Kidney (tissue), 14 donors: ENCODE results near the gene CCDC57. TPM values are rescaled to one million over a fixed set of nuclear protein-coding genes. Genes with fewer than 3 reads are reported as not detected.

Source experiments
- DNase-seq, 5 donors: peaks; one replicate each; pipeline ENCODE4 v3.0.0-alpha.2; 2013 to 2020
- FAIRE-seq: peaks from 2 replicates; lab custom pipeline; 2012; peaks lifted over from hg19 to GRCh38; lab: Jason Lieb, UNC
- H3K27ac ChIP-seq, 2 donors: one replicate each; pipeline ENCODE4 v1.7.0; 2013; ENCODE audit warnings: low read depth in 2 of 2, low read length in 2 of 2, inconsistent platforms in 1 of 2
- H3K27me3 ChIP-seq: one replicate; pipeline ENCODE4 v1.7.1; 2013; ENCODE audit warnings: low read length, inconsistent platforms; ENCODE audit not compliant: control insufficient read depth, insufficient read depth
- H3K36me3 ChIP-seq, 3 donors: one replicate each; pipeline versions ENCODE4 v1.7.0 to v1.7.1; 2013; ENCODE audit warnings: low read length in 3 of 3, control low read depth in 1 of 3, inconsistent platforms in 1 of 3; ENCODE audit not compliant: insufficient read depth in 3 of 3, control insufficient read depth in 2 of 3
- H3K4me1 ChIP-seq, 3 donors: one replicate each; pipeline versions ENCODE4 v1.7.0 to v1.7.1; 2013; ENCODE audit warnings: low read length in 3 of 3, inconsistent platforms in 1 of 3, low read depth in 1 of 3; ENCODE audit not compliant: control insufficient read depth in 2 of 3, insufficient read depth in 2 of 3
- H3K4me3 ChIP-seq, 3 donors: one replicate each; pipeline versions ENCODE4 v1.7.0 to v1.8.1; 2013; ENCODE audit warnings: low read length in 3 of 3, control low read depth in 1 of 3, inconsistent platforms in 1 of 3
- H3K9ac ChIP-seq, 3 donors: one replicate each; pipeline versions ENCODE4 v1.7.0 to v1.7.1; 2013; ENCODE audit warnings: low read length in 3 of 3, control low read depth in 1 of 3, inconsistent platforms in 1 of 3
- H3K9me3 ChIP-seq, 3 donors: one replicate each; pipeline versions ENCODE4 v1.7.0 to v1.7.1; 2013; ENCODE audit warnings: low read length in 3 of 3, control low read depth in 1 of 3, inconsistent platforms in 1 of 3; ENCODE audit not compliant: control insufficient read depth in 2 of 3, insufficient read depth in 1 of 3
- intact Hi-C: fragments of 100-400 bp; cut with DNase I; formaldehyde crosslinking; loops from one replicate; pipeline ENCODE4 v1.11.1; 2022
- polyA plus RNA-seq: library from polyadenylated mRNA; stranded (reverse); fragments of 350-450 nt; fragmentation: Illumina TruSeq; extraction: RNeasy Lipid Tissue Mini Kit (QIAGEN cat#74804); gene quantifications from one replicate; pipeline ENCODE4 v1.2.3, GENCODE V29; 2014; ENCODE audit warnings: low read depth, low replicate concordance; ENCODE audit not compliant: insufficient read depth
- total RNA-seq: library from RNA; stranded (reverse); fragmentation: NEBNext Ultra II Directional; extraction: Animal tissue kit (Norgen Biotek cat#: 25700); gene quantifications from one replicate; pipeline ENCODE4 v1.2.1, GENCODE V29; 2021
- TF ChIP-seq, protein P1 (sequence below): IDR thresholded peaks from 3 replicates; pipeline ENCODE4 v1.5.1; 2012; ENCODE audit warnings: mild to moderate bottlenecking, moderate library complexity, borderline replicate concordance; ENCODE audit not compliant: insufficient read depth; ENCODE audit errors: extremely low read depth
- donor health status: control.
- donor health status: control.
- donor health status: control.
- donor health status: control.
- donor health status: control.
- donor health status: DM: yes; HTN: yes; CAD: no.
- donor health status: Normal renal cell carcinoma (clear cell type).

The CCDC57 gene
- total and polyA plus RNA-seq, 2 donors from 2014 or later, result 46.7 to 79.4 TPM

GRCh38 chr17:82081546-82081945, 131.1 kb downstream of the CCDC57 start:
- no peaks in the 10 kb centered on the region for H3K9me3 ChIP-seq
- TF ChIP-seq, protein P1, sequence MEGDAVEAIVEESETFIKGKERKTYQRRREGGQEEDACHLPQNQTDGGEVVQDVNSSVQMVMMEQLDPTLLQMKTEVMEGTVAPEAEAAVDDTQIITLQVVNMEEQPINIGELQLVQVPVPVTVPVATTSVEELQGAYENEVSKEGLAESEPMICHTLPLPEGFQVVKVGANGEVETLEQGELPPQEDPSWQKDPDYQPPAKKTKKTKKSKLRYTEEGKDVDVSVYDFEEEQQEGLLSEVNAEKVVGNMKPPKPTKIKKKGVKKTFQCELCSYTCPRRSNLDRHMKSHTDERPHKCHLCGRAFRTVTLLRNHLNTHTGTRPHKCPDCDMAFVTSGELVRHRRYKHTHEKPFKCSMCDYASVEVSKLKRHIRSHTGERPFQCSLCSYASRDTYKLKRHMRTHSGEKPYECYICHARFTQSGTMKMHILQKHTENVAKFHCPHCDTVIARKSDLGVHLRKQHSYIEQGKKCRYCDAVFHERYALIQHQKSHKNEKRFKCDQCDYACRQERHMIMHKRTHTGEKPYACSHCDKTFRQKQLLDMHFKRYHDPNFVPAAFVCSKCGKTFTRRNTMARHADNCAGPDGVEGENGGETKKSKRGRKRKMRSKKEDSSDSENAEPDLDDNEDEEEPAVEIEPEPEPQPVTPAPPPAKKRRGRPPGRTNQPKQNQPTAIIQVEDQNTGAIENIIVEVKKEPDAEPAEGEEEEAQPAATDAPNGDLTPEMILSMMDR, result no peak
- H3K4me1 ChIP-seq, result no peaks in the 10 kb centered on the region
- DNase-seq (no peak), FAIRE-seq (no peak)
- no peak overlapping the region for H3K9ac ChIP-seq
- intact Hi-C loops, result no loop called here
- peaks cover 0 to 11% (median 2%) of the 10 kb centered on the region in 3 donors for H3K36me3 ChIP-seq
- H3K4me3 ChIP-seq, result no peak overlapping the region
- H3K27me3 ChIP-seq, result no peaks in the 10 kb centered on the region
- H3K27ac ChIP-seq, result no peak overlapping the region

- TF ChIP-seq, protein P1, result no peak
- no peak for FAIRE-seq
- DNase-seq, result no peak
- no peaks in the 10 kb centered on the region for H3K4me1 ChIP-seq
- H3K9me3 ChIP-seq, result no peaks in the 10 kb centered on the region
- no peaks in the 10 kb centered on the region for H3K27me3 ChIP-seq
- no peak overlapping the region for H3K9ac ChIP-seq
- H3K27ac ChIP-seq, result no peak overlapping the region
- intact Hi-C loops, result no loop called here
- no peak overlapping the region for H3K4me3 ChIP-seq
- H3K36me3 ChIP-seq, result peaks cover 0 to 11% (median 2%) of the 10 kb centered on the region in 3 donors
These were observed 131.7 kb downstream of the CCDC57 start for GRCh38 chr17:82080789-82081464.

DNA sequence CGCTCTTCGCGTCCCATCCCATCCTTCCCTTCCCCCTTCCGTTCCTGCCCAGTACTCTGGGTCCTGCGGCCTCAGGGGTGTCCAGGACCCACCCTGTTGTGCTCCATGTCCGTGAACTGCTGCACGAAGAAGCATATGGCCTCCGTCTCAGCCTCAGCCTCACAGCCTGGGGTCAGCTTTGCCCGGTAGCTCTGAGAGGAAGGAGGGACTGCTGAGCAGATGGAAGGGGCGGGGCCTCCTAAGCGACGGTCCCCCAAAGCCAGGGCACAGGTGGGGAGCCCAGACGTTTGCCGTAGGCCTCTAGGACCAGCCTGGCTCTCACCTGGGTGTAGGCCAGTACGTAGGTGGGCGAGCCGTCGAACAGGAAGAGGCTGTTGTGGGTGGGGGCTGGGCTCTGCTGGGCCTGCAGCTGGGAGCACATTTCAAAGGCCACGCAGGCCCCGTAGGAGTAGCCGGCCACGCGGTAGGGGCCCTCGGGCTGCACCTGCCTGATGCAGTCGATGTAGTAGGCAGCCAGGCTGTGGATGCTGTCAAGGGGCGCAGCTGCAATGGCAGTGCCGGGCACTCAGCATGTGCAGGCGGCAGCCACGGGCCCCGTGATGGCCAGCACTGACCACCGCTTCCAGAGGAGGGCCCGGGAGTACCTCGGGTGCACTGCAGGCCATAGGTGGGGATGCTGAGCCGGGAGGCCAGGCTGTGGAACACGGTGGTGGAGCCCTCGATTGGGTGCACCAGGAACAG, 132.4 kb downstream of the CCDC57 start:
- TF ChIP-seq, protein P1, result no peak
- Histone ChIP-seq H3K4me3 (no peak overlapping the region), H3K9ac (no peak overlapping the region), H3K27me3 (no peaks in the 10 kb centered on the region), H3K36me3 (peaks cover 0 to 11% (median 2%) of the 10 kb centered on the region in 3 donors), H3K9me3 (no peaks in the 10 kb centered on the region), H3K4me1 (no peaks in the 10 kb centered on the region), H3K27ac (no peak overlapping the region)
- intact Hi-C loops, result no loop called here
- DNase-seq, result no peak
- no peak for FAIRE-seq
